Suprapubic skin (tissue), 4 donors: ENCODE results near the gene RAB6B. TPM values are rescaled to one million over a fixed set of nuclear protein-coding genes. Genes with fewer than 3 reads are reported as not detected.

Experiments used
- DNase-seq, 2 donors: peaks; one replicate each; pipeline ENCODE4 v3.0.0-alpha.2; 2019; ENCODE audit warnings: low spot score in 2 of 2
- H3K27ac ChIP-seq: fragments of 200-600 bp; sonication (generic); one replicate; pipeline ENCODE4 v1.5.1; 2019
- H3K27me3 ChIP-seq: fragments of 200-600 bp; sonication (generic); one replicate; pipeline ENCODE4 v1.5.1; 2019
- H3K36me3 ChIP-seq: fragments of 200-600 bp; sonication (generic); one replicate; pipeline ENCODE4 v1.5.1; 2019
- H3K4me1 ChIP-seq: fragments of 200-600 bp; sonication (generic); one replicate; pipeline ENCODE4 v1.5.1; 2019
- H3K4me3 ChIP-seq: fragments of 200-600 bp; sonication (generic); one replicate; pipeline ENCODE4 v1.5.1; 2019; ENCODE audit warnings: mild to moderate bottlenecking
- H3K9me3 ChIP-seq: fragments of 200-600 bp; sonication (generic); one replicate; pipeline ENCODE4 v1.5.1; 2019
- CTCF ChIP-seq, 2 donors: fragments of 200-600 bp in 1 of 2; fragments of 450-650 bp in 1 of 2; sonication (generic) in 1 of 2; IDR thresholded peaks; one replicate each; pipeline ENCODE4 v1.5.1; 2016 to 2019; ENCODE audit warnings: antibody characterized with exemption in 2 of 2, mild to moderate bottlenecking in 1 of 2, moderate library complexity in 1 of 2
- EP300 ChIP-seq: sonication (generic); formaldehyde crosslinking; IDR thresholded peaks from one replicate; pipeline ENCODE4 v1.6.1; 2017; ENCODE audit warnings: antibody characterized with exemption
- POLR2A ChIP-seq, 2 donors: fragments of 450-650 bp; IDR thresholded peaks; one replicate each; pipeline ENCODE4 v1.6.1; 2017; ENCODE audit warnings: antibody characterized with exemption in 2 of 2, mild to moderate bottlenecking in 2 of 2, moderate library complexity in 2 of 2
- POLR2AphosphoS5 ChIP-seq, 3 donors: sonication (generic); formaldehyde crosslinking; IDR thresholded peaks; one replicate each; pipeline ENCODE4 v1.6.1; 2017; ENCODE audit warnings: antibody characterized with exemption in 3 of 3
- WGBS: methylation state at CpG from one replicate; pipeline ENCODE4 v1.1.5; 2018; 5-methylcytosine and 5-hydroxymethylcytosine counted together
- total RNA-seq, 4 donors: library from RNA; depleted of rRNA; stranded (reverse); fragments of >200 nt; gene quantifications; one replicate each; pipeline ENCODE4 v1.1.0, GENCODE V29; 2016

The RAB6B gene
- total RNA-seq, 4 donors from 2014 or later = 0.34 to 1.3 (median 0.83) TPM

GRCh38 chr3:133854264-133855001, 41.2 kb downstream of the RAB6B start:
- Histone ChIP-seq H3K9me3 (no peaks in the 10 kb centered on the region), H3K27ac (no peak overlapping the region), H3K36me3 (no peaks in the 10 kb centered on the region), H3K4me1 (no peaks in the 10 kb centered on the region), H3K27me3 (no peaks in the 10 kb centered on the region), H3K4me3 (no peak overlapping the region)
- TF ChIP-seq EP300 (no peak), POLR2AphosphoS5 (IDR thresholded peaks at IDR 0.05) (no peak), POLR2A (IDR thresholded peaks at IDR 0.05) (no peak), CTCF (IDR thresholded peaks at IDR 0.05) (no peak)
- peak in 1 of 2 donors; percentile 9 for DNase-seq
- WGBS = 77% methylated on average over 5 of the region's 5 CpGs

- Histone ChIP-seq H3K36me3 (no peaks in the 10 kb centered on the region), H3K27me3 (no peaks in the 10 kb centered on the region), H3K4me3 (no peak overlapping the region), H3K9me3 (no peaks in the 10 kb centered on the region), H3K4me1 (no peaks in the 10 kb centered on the region), H3K27ac (no peak overlapping the region)
- WGBS = 84% methylated on average over 2 of the region's 2 CpGs
- TF ChIP-seq CTCF (IDR thresholded peaks at IDR 0.05) = no peak
- no peak for TF ChIP-seq EP300
- TF ChIP-seq POLR2A (IDR thresholded peaks at IDR 0.05) = no peak
- no peak for TF ChIP-seq POLR2AphosphoS5 (IDR thresholded peaks at IDR 0.05)
- DNase-seq = no peak
Measured at GRCh38 chr3:133853925-133854227, 41.8 kb downstream of the RAB6B start.

DNA sequence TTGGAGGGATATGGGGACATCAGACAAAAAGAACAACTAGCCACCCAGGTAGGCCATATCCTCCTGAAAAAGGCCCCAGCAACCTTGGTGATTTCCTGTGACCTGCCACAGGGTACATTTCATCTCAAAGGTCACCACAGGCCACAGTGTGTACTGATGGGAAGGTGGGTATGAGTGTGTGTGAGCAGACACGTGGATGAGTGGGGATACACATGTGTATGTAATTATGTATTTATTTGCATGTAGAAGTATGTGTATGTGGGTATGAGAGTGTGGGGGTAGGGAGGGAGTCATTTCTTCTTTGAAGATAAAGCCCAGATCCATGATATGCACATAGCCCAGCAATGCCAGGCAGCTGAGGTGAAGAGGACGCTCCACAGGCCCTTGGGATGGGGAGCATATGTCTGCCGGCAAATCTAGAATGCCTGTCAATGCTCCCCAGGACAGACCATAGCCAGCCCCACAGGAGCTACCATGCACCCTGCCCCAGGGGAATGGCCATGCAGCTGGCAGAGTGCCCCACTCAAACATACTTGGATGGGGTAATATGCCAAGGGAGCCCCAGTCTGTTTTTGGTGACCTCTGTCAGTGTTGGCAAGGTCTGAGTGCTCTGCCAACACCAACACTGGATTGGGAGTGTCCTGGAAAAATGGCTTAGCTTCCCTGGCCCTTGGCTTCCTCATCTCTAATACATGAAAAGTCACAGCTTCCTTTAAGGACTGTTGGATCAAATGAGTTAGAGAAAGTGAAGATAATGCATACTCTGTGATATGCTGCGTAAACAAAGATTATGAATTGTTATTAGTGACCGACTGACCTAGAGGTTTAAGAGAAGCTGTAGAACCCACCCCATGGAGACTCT, 42.4 kb downstream of the RAB6B start:
- no peak for DNase-seq
- Histone ChIP-seq H3K27ac (no peak overlapping the region), H3K4me1 (no peaks in the 10 kb centered on the region), H3K4me3 (no peak overlapping the region), H3K27me3 (no peaks in the 10 kb centered on the region), H3K36me3 (no peaks in the 10 kb centered on the region), H3K9me3 (no peaks in the 10 kb centered on the region)
- 95% methylated on average over 5 of the region's 5 CpGs for WGBS
- no peak for TF ChIP-seq POLR2A (IDR thresholded peaks at IDR 0.05)
- TF ChIP-seq CTCF (IDR thresholded peaks at IDR 0.05) = no peak
- no peak for TF ChIP-seq POLR2AphosphoS5 (IDR thresholded peaks at IDR 0.05)
- TF ChIP-seq EP300 = no peak

GRCh38 chr3:133851931-133852330, 43.8 kb downstream of the RAB6B start:
- H3K27ac ChIP-seq = no peak overlapping the region
- H3K27me3 ChIP-seq = no peaks in the 10 kb centered on the region
- TF ChIP-seq POLR2A (IDR thresholded peaks at IDR 0.05) = no peak
- no peak for TF ChIP-seq POLR2AphosphoS5 (IDR thresholded peaks at IDR 0.05)
- TF ChIP-seq EP300 = no peak
- TF ChIP-seq CTCF (IDR thresholded peaks at IDR 0.05) = no peak
- H3K9me3 ChIP-seq = no peaks in the 10 kb centered on the region
- H3K4me3 ChIP-seq = no peak overlapping the region
- H3K36me3 ChIP-seq = no peaks in the 10 kb centered on the region
- 96% methylated on average over 6 of the region's 8 CpGs for WGBS
- DNase-seq = no peak
- no peaks in the 10 kb centered on the region for H3K4me1 ChIP-seq

DNA sequence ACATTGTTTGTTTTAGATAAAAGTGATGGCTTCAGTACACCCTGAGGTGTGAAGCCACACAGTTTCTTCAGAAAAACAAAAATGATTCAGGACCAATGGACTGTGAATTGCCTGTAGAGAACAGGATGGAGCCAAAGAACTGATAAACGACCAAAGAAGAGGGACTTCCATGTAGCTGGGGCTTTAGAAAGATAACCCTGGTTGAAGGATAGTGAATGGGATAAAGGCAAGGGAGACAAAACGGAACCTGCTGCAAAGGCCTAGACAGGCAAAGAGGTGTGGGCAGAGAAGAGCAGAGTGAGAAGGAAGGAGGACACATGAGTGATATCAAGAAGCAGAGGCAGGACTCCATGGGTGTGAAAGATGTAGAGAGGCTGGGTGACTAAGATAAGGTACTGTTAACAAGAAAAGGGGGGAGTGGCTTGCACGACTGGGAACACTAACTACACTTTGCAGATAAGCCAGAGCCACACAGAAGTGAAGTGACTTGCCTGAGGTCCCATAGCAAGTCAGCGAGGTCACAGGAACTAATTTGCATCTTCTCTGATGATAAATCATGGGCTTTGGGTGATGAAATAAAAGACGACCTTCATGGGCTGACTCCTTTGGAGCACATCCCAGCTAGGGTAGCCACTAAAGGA, 44.3 kb downstream of the RAB6B start:
- WGBS = 76% methylated on average over 5 of the region's 5 CpGs

More for the DNA sequence above, 44.3 kb downstream of the RAB6B start:
- Histone ChIP-seq H3K4me1 (no peaks in the 10 kb centered on the region), H3K27ac (no peak overlapping the region), H3K4me3 (no peak overlapping the region), H3K36me3 (no peaks in the 10 kb centered on the region), H3K27me3 (no peaks in the 10 kb centered on the region), H3K9me3 (no peaks in the 10 kb centered on the region)
- TF ChIP-seq POLR2AphosphoS5 (IDR thresholded peaks at IDR 0.05) (no peak), EP300 (no peak), POLR2A (IDR thresholded peaks at IDR 0.05) (no peak)
- no peak for DNase-seq
